Effector memory CD4-positive, alpha-beta T cell (primary cell): ENCODE results near the gene ZNF496.

Source experiments
- DNase-seq, 3 donors: peaks; one replicate each; pipeline ENCODE4 v3.0.0-alpha.2; 2020
- H3K27ac ChIP-seq: 2 replicates; pipeline ENCODE4 v1.7.0; 2013; ENCODE audit warnings: mild to moderate bottlenecking, low read length, moderate library complexity; ENCODE audit not compliant: insufficient read depth, poor library complexity, severe bottlenecking
- H3K27me3 ChIP-seq: replicated peaks from 2 replicates; pipeline ENCODE4 v1.7.0; 2013; ENCODE audit warnings: mild to moderate bottlenecking, low read length; ENCODE audit not compliant: insufficient read depth, control insufficient read depth, poor library complexity, severe bottlenecking
- H3K36me3 ChIP-seq: 2 replicates; pipeline ENCODE4 v1.7.0; 2013; ENCODE audit warnings: mild to moderate bottlenecking, low read length, moderate library complexity; ENCODE audit not compliant: control insufficient read depth, insufficient read depth
- H3K4me1 ChIP-seq: 2 replicates; pipeline ENCODE4 v1.7.0; 2013; ENCODE audit warnings: low read length, mild to moderate bottlenecking; ENCODE audit not compliant: control insufficient read depth, insufficient read depth, poor library complexity, severe bottlenecking
- H3K4me3 ChIP-seq: 2 replicates; pipeline ENCODE4 v1.7.0; 2013; ENCODE audit warnings: low read length, low read depth, mild to moderate bottlenecking; ENCODE audit not compliant: insufficient read depth, poor library complexity, severe bottlenecking
- H3K9me3 ChIP-seq: 2 replicates; pipeline ENCODE4 v1.7.0; 2013; ENCODE audit warnings: mild to moderate bottlenecking, low read length, moderate library complexity; ENCODE audit not compliant: control insufficient read depth

Gene ZNF496

GRCh38 chr1:247330548-247331171 is 1.0 kb downstream of the ZNF496 start:
- H3K36me3 ChIP-seq = no peaks in the 10 kb centered on the region
- H3K27me3 ChIP-seq = no peaks in the 10 kb centered on the region
- no peaks in the 10 kb centered on the region for H3K9me3 ChIP-seq
- H3K27ac ChIP-seq = no peak overlapping the region
- no peak for DNase-seq
- peak overlapping the region; percentile 96 for H3K4me3 ChIP-seq
- H3K4me1 ChIP-seq = peaks cover 8% of the 10 kb centered on the region

- no peaks in the 10 kb centered on the region for H3K36me3 ChIP-seq
- no peak for DNase-seq
Observed at GRCh38 chr1:247329097-247329617, 2.5 kb downstream of the ZNF496 start.

GRCh38 chr1:247328311-247328710 is 3.4 kb downstream of the ZNF496 start:
- H3K27me3 ChIP-seq = no peaks in the 10 kb centered on the region
- H3K9me3 ChIP-seq = no peaks in the 10 kb centered on the region
- H3K36me3 ChIP-seq = no peaks in the 10 kb centered on the region
- H3K4me3 ChIP-seq = no peak overlapping the region
- no peak overlapping the region for H3K27ac ChIP-seq
- peaks cover 8% of the 10 kb centered on the region for H3K4me1 ChIP-seq
- no peak for DNase-seq

More at GRCh38 chr1:247329097-247329617, 2.5 kb downstream of the ZNF496 start:
- Histone ChIP-seq H3K9me3 (no peaks in the 10 kb centered on the region), H3K4me1 (peaks cover 8% of the 10 kb centered on the region), H3K27me3 (no peaks in the 10 kb centered on the region), H3K27ac (no peak overlapping the region), H3K4me3 (no peak overlapping the region)

GRCh38 chr1:247326411-247327130 is 5.1 kb downstream of the ZNF496 start:
- Histone ChIP-seq H3K9me3 (no peaks in the 10 kb centered on the region), H3K27ac (no peak overlapping the region), H3K36me3 (no peaks in the 10 kb centered on the region), H3K4me1 (peaks cover 8% of the 10 kb centered on the region), H3K27me3 (no peaks in the 10 kb centered on the region), H3K4me3 (no peak overlapping the region)
- no peak for DNase-seq

DNA sequence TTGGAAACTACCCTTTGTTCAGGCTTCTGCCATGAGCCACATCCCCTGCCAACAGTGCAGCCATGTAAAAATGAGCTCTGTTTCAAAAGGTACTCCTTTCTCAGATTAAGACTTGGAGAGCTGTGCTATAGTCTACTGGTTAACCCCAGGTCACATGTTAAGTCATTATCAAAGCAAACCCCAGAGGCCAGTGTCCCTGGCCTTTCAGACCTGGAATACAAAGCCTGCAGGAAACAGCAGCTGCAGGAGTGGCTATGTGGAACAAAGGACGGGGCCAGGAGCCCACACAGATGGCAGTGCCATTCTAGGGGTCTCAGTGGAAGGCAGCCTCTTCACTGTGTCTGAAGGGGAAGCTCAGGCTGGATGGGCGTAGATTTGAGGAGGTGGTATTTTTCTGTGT is 6.7 kb downstream of the ZNF496 start:
- Histone ChIP-seq H3K27me3 (no peaks in the 10 kb centered on the region), H3K4me1 (no peaks in the 10 kb centered on the region), H3K27ac (no peak overlapping the region), H3K9me3 (no peaks in the 10 kb centered on the region), H3K4me3 (no peak overlapping the region), H3K36me3 (no peaks in the 10 kb centered on the region)
- no peak for DNase-seq

GRCh38 chr1:247324204-247324787 is 7.4 kb downstream of the ZNF496 start:
- Histone ChIP-seq H3K27me3 (no peaks in the 10 kb centered on the region), H3K9me3 (no peaks in the 10 kb centered on the region), H3K4me1 (no peaks in the 10 kb centered on the region), H3K4me3 (no peak overlapping the region), H3K36me3 (no peaks in the 10 kb centered on the region), H3K27ac (no peak overlapping the region)
- no peak for DNase-seq

DNA sequence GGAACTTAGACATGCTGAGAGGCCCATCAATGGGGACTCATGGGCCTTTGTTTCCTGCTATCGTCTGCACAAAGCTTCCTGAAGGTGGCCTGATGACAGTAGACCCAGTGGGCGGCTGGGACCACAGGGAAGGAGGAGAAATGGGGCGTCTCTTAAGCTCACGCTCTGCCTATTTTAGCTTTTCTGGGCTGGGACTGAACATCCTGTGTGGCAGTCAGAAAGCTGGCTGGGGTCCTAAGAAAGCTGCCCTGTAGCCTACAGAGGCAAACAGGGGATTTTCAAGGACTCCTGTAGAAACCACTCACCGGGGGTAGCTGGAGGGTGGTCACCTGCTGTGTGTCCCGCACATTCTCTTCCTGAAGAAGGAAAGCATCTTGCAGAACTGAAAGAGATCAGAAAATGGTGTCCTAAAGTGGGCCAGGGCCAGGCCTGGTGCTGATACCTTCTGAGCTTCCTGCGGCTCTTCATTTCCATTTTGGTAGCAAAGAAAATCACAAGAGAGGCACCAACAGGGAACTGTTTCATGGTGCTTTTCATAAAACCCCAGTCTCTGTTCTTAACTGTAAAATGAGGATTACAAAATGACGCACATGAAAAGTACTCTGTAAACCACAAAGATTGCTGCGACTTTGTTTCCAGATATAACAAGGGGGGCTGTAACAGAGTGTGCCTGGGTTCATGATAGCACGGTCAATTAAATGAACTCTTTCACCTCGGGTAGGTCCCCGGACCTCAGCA is 8.6 kb downstream of the ZNF496 start:
- DNase-seq = no peak
- H3K27me3 ChIP-seq = no peaks in the 10 kb centered on the region
- no peak overlapping the region for H3K4me3 ChIP-seq
- no peak overlapping the region for H3K27ac ChIP-seq
- no peaks in the 10 kb centered on the region for H3K4me1 ChIP-seq
- H3K36me3 ChIP-seq = no peaks in the 10 kb centered on the region
- H3K9me3 ChIP-seq = no peaks in the 10 kb centered on the region

- Histone ChIP-seq H3K36me3 (no peaks in the 10 kb centered on the region), H3K27me3 (no peaks in the 10 kb centered on the region), H3K4me1 (no peaks in the 10 kb centered on the region), H3K4me3 (no peak overlapping the region), H3K27ac (no peak overlapping the region), H3K9me3 (no peaks in the 10 kb centered on the region)
- DNase-seq = no peak
Observed at GRCh38 chr1:247322442-247322841, 9.2 kb downstream of the ZNF496 start.

DNA sequence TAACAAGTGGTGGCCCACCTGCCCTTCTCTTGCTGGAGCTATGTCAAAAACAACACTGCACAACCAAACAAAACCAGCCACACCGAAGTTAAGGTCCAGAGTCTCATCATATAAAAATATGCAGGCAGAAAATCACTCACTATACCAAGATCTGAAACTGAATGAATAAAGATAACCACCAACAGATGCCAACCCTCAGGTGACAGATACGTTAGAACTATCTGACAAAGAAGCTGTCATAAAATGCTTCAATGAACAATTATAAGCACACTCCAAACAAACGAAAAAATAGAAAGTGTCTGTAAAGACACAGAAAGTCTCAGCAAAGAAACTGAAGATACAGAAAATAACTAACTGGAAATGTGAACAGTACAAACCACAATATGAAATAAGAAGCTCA is 14.0 kb downstream of the ZNF496 start:
- Histone ChIP-seq H3K36me3 (no peaks in the 10 kb centered on the region), H3K27ac (no peak overlapping the region), H3K4me1 (no peaks in the 10 kb centered on the region), H3K4me3 (no peak overlapping the region), H3K9me3 (no peaks in the 10 kb centered on the region), H3K27me3 (no peaks in the 10 kb centered on the region)
- DNase-seq = no peak
